ACHN (cell line): Measurements from ENCODE around the gene AREL1.
A peak's percentile ranks its signal among the peaks of the same experiment; 100 is the strongest.

Experiments used
- DNase-seq: peaks from one replicate; pipeline ENCODE4 v3.0.0-alpha.2; 2015
- in situ Hi-C: cut with HindIII; loops from 2 replicates; pipeline ENCODE4 v1.10.0; 2017; ENCODE audit warnings: low sequenced_read_pairs, low pct_ligation_motif_present, low pct_unique_long_range_greater_than_20kb

AREL1 gene

GRCh38 chr14:74647061-74647677, 65.7 kb downstream of the AREL1 start:
- in situ Hi-C loops, result no loop called here
- DNase-seq, result no peak

GRCh38 chr14:74645756-74646470, 67.0 kb downstream of the AREL1 start:
- DNase-seq, result no peak
- in situ Hi-C loops, result no loop called here

- no peak for DNase-seq
- in situ Hi-C loops, result no loop called here
Measured at GRCh38 chr14:74645244-74645643, 67.6 kb downstream of the AREL1 start.

- DNase-seq, result no peak
- in situ Hi-C loops, result no loop called here
Measured at GRCh38 chr14:74641601-74642391, 71.1 kb downstream of the AREL1 start.

GRCh38 chr14:74638966-74639365, 73.9 kb downstream of the AREL1 start:
- in situ Hi-C loops, result no loop called here
- no peak for DNase-seq

- in situ Hi-C loops, result no loop called here
- no peak for DNase-seq
Measured at GRCh38 chr14:74638066-74638465, 74.8 kb downstream of the AREL1 start.

GRCh38 chr14:74637178-74637550, 75.7 kb downstream of the AREL1 start:
- in situ Hi-C loops, result no loop called here
- DNase-seq, result no peak

GRCh38 chr14:74636424-74637177, 76.3 kb downstream of the AREL1 start:
- DNase-seq, result no peak
- in situ Hi-C loops, result no loop called here

- in situ Hi-C loops, result no loop called here
- DNase-seq, result no peak
Measured at GRCh38 chr14:74635847-74636246, 77.0 kb downstream of the AREL1 start.

GRCh38 chr14:74634964-74635363, 77.9 kb downstream of the AREL1 start:
- DNase-seq, result no peak
- in situ Hi-C loops, result no loop called here

GRCh38 chr14:74634481-74634880, 78.4 kb downstream of the AREL1 start:
- in situ Hi-C loops, result no loop called here
- no peak for DNase-seq

GRCh38 chr14:74630881-74631690, 81.8 kb downstream of the AREL1 start:
- in situ Hi-C loops, result no loop called here
- DNase-seq, result no peak

GRCh38 chr14:74628418-74628817, 84.5 kb downstream of the AREL1 start:
- in situ Hi-C loops, result no loop called here
- DNase-seq, result no peak

- no peak for DNase-seq
- in situ Hi-C loops, result no loop called here
Measured at GRCh38 chr14:74627076-74627475, 85.8 kb downstream of the AREL1 start.

GRCh38 chr14:74622257-74622656, 90.6 kb downstream of the AREL1 start:
- in situ Hi-C loops, result no loop called here
- DNase-seq, result no peak

- in situ Hi-C loops, result no loop called here
- no peak for DNase-seq
Measured at GRCh38 chr14:74621556-74621955, 91.3 kb downstream of the AREL1 start.

- in situ Hi-C loops, result no loop called here
- no peak for DNase-seq
Measured at GRCh38 chr14:74620923-74621322, 92.0 kb downstream of the AREL1 start.

- peak; percentile 98 for DNase-seq
- in situ Hi-C loops, result no loop called here
Measured at GRCh38 chr14:74620497-74620921, 92.4 kb downstream of the AREL1 start.
